HG03103 (cell line): Measurements from ENCODE around the gene TMEM271.
"Not testable (repeated sequence)": the region's sequence is repeated elsewhere in the genome, so short reads cannot be mapped to it uniquely, and the experiment has no call there.

ENCODE experiments used
- ATAC-seq: cut with Tn5 transposase; IDR thresholded peaks from one replicate; pipeline ENCODE4 v1.9.1; 2021; ENCODE audit warnings: low read depth; ENCODE audit not compliant: unreplicated experiment

Gene TMEM271

DNA sequence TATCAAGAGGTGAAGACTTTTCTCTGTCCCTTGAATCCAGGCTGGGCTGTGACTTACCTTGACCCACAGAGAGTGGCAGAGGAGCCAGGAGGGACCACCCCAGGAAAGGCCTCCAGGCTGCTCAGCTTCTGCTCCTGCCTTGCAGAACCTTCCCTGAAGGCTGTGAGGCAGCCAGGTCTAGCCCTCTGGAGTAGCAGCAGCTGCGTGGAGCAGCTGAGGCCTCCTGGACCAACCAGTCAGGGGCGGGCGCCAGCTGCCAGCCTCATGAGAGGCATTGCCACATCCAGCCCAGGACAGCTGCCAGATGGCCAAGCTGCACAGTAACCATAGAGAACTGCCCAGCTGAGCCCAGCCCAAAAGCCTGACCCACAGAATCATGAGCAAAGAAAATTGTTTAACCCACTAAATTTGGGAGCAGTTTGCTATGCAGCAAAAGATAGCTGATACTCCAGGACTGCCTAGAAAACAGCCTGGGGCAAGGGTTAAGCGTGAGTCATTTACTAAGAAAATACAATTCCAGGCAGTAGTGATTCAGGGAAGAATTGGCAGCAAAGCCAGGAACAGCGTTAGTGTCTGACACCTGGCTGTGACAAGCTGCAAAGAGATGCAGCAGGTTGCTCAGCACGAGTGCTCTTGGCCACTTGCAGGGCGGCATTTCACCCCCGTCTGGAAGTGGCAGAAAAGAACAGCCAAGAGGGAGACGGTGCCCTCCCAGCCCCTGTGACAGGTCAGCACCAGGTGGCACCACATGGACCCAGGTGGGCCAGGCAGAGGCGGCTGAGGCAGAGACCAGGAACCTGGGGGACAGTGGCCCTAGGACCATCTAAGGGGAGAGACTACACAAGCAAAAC is 34.5 kb upstream of the TMEM271 start:
- no peak for ATAC-seq

DNA sequence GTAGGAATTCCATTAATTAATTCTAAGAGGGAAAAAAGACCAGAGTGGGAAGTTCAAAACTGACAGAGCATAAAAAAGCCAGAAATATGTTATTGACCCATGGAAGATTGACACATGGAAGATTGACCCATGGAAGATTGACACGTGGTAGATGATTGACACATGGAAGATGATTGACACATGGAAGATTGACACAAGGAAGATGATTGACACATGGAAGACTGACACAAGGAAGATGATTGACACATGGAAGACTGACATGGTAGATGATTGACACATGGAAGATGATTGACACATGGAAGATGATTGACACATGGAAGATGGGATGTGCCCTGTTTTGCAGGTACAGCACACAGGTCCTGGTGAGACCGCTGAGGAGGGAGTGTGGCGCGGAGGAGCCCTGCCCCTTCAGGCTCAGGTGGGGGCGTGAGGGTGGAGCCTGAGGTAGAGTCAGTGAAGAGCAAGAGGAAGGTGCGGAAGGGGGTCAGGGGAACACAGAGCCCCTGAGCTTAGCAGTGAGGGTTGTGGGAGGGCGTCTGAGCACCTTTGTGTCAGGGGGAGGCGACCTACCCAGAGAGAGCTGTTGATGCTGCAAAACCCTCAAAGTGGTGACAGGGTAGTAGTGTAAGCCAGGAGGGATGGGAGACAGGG is 33.4 kb upstream of the TMEM271 start:
- no peak for ATAC-seq

DNA sequence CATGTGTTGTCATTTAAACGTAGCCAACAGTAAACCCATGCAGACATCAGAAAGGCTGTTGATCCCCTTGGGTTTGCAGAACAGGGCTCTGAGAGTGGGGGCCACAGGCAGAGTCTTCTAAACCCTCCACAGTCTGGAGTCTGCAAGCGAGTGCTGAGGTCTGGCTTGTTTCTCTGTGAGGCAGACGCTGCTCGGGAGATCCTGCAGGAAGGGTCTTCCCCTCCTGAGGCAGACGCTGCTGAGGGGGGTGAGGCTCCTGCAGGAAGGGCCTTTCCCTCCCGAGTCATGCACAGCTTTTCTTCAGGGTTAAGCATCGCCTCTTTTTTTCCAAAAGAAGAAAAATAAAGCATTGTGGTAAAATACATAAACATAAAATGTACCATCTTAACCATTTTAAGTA is 32.1 kb upstream of the TMEM271 start:
- no peak for ATAC-seq

DNA sequence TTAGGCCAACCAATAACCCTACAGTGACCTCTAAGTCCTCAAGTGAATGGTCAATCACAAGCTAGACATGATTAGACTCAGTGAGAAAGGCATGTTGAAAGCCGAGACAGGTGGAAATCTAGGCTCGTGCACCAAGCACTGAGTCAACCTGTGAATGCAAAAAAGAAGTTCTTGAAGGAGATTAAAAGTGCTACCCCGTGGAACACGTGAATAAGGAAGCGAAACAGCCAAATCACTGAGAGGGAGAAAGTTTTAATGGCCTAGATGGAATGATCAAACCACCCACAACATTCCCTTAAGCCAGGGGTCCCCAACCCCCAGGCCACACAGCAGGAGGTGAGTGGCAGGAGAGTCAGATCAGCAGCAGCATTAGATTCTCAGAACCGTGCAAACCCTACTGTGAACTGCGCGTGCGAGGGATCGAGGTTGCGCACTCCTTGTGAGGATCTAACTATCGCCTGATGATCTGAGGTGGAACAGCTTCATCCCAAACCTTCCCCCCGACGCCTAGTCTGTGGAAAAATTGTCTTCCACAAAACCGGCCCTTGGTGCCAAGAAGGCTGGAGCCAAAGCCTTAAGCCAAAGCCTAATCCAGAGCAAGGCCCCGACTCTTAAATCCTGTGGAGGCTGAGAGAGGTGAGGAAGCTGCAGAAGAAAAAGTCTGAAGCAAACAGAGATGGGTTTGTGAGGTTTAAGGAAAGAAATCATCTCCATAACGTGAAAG is 29.8 kb upstream of the TMEM271 start:
- no peak for ATAC-seq

DNA sequence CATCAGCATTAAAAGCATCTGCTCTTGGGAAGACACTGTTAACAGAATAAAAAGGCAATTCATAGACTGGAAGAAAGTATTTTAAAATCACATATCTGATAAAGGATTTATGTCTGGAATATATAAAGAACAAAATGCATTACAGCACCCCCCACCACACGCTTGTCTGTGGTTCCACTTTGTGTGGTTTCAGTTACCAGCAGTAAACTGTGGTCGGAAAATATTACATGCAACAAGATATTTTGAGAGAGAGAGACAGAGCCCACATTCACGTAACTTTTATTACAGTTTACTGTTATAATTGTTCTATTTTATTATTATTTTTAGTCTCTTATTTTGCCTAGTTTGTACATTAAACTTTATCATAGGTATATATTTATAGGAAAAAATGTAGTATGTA is 28.0 kb upstream of the TMEM271 start:
- ATAC-seq, result no peak

DNA sequence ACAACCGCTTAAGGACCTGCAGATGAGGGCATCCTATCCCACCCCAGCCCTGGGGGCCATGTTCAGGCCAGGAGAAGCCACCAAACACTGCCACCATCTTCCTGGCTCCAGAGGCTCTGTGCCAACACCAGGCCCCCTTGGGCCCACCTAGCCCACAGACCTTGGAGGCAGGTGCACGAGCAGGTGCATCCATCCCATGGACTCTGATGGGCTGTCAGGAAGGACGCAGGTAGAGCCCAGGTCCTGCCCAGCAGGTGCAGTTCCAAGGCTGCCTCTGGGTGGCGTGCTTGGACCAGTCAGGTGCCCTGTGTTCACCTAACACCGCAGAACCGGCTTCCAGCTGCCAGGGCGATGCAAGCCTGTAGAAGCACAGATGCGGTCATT is 26.5 kb upstream of the TMEM271 start:
- no peak for ATAC-seq

DNA sequence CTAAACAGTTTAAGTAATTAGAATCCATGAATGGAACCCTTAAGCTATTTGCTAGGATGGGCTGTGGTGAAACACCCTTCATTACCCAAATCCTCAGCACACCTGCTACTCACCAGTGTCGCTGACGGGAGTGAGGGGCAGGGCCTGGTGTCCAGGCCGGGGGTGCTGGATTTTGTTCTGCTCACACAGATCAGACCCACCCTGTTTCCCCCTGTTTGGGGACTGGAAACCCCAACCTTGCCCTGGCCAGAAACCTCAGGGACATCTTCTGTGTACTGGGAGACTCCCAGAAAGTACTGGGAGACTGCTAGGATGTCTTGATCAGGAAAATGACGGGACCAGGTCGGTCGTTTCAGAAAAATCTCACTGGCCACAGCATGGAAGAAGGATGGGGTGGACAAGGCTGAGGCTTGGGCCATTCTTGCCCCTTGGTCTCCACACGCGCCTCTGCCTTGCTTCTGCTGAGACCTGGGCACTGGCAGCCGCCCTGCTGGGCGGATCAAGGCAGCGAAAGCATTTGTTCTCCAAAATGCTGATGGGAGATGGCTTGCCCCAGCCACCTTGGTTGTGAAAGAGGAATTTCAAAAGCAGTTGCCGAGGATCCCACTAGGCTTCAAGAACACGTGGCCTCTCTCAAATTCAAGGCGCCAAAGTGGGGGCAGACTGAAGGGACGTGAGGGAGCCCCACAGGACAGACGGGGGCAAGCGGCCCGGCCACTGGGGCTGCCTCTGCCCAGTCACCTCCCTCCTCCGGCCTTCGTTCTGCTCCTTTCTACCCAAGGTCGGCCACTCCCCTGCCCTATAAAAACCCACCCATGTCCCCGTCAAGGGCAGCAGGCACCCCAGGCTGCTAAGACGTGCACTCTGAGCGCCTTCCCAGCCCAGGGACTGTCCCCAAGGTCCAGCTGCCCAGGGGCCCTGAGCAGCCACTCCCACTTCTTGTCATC is 25.8 kb upstream of the TMEM271 start:
- no peak for ATAC-seq

DNA sequence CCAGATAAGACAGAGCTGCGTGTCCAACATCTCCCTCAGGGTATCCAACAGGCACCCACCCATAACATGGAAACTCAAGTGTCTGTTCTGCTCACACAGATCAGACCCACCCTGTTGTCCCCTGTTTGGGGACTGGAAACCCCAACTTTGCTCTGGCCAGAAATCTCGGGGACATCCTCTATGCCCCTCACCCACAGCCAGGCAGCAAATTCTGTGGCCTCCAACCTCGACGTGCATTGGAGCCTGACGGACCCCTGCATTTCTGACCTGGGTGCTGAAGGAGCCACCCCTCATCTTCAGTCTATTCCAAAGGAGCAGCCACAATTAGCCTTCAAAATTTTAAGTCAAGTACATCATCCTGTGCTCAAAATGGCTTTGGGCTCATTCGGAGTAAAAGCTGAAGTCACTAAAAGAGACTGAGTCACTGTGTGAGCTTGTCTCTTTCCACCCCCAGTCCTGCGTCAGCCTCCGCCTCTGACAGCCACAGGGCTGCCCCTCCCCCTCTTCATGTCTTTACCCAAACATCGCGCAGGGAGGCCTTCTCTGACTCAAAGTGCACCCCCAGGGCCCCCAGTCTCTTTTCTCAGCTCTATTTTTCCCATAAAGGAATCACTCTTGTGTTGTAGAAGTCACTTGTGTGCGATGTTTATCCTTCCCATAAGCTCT is 24.9 kb upstream of the TMEM271 start:
- no peak for ATAC-seq

DNA sequence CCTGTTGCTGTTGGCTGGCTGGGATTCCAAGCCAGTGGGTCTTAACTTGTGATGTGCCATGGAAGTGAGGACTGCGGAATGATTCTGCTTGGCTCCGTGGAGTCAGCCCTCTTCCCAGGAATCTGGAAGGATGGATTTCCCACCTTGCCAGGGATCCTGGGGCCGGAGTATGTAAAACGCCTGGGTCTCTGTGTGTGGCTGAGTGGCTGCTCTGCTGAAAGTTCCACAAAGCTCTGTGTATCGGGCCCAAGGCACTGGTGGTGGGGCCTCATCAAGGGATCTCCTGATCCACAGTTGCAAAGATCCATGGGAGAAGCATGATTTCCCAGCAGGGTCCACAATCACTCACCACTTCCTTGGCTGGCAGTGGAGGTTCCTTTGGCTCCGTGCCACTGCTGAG is 24.1 kb upstream of the TMEM271 start:
- ATAC-seq, result no peak

DNA sequence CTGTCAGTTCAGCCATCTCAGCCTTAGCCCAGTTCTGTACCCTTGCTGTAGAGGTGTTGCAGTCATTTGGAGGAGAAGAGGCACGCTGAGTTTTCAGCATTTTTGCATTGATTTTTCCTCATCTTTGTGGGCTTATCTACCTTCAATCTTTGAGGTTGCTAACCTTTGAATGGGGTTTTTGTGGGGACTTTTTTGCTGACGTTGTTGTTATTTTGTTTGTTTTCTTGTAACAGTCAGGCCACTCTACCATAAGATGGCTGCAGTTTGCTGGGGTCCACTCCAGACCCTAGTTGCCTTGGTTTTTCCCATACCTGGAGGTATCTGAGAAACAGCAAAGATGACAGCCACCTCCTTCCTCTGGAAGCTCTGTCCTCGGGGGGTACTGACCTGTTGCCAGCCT is 22.8 kb upstream of the TMEM271 start:
- no peak for ATAC-seq

DNA sequence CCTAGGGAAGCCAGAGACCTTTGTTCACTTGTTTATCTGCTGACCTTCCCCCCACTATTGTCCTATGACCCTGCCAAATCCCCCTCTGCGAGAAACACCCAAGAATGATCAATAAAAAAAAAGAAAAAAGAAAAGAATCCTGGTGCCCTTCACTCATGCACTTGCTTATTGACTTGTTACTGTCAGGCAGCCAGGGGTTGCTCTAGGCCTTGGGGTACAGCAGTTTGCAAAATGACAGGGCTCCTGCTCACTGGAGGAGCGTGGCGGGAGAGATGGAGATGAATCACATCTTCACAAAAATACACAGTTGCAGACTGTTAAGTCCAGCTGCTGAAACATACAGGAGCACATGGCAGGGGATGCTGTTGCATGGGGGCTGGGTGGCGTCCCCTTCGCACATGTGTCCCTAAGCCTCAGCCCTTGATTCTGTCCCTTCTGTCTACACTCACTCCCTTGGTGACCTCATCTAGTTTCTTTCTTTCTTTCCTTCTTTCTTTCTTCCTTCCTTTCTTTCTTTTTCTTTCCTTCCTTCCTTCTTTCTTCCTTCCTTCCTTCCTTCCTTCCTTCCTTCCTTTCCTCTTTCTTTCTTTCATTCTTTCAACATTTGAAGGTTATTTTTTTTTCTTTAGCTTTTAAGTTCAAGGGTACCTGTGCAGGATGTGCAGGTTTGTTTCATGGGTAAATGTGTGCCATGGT is 16.9 kb upstream of the TMEM271 start:
- no peak for ATAC-seq

DNA sequence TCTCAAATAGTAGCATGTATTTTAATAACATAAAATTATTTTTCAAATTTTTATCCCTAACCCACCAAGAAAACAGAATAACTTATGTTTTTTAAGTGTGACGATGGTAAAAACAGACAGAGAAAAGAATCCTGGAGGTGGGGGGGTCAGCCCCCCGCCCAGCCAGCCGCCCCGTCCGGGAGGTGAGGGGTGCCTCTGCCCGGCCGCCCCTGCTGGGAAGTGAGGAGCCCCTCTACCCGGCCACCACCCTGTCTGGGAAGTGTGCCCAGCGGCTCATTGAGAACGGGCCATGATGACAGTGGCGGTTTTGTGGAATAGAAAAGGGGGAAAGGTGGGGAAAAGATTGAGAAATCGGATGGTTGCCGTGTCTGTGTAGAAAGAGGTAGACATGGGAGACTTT is 16.1 kb upstream of the TMEM271 start:
- ATAC-seq, result not testable (repeated sequence)

DNA sequence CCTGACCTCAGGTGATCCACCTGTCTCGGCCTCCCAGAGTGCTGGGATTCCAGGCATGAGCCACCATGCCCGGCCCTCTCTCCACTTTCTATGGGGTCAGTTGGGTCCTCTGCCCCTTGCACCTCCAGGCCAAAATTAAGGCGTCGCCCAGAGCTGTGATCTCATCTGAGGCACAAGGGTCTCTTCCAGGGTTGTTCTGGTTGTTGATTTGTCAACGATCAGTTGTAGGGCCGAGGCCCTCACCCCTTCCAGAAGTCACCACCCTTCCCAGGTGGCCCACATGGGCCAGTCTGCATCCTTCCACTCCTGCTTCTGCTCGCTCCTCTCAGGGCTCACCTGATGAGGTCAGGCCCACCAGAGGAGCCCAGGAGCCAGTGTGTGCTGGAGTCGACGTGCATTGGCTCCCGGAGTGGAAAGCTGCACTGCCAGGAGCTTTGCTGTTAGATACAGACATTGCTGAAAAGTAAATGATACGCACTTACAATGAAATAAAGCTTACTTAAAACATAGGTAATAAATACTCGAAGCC is 14.3 kb upstream of the TMEM271 start:
- ATAC-seq, result no peak

DNA sequence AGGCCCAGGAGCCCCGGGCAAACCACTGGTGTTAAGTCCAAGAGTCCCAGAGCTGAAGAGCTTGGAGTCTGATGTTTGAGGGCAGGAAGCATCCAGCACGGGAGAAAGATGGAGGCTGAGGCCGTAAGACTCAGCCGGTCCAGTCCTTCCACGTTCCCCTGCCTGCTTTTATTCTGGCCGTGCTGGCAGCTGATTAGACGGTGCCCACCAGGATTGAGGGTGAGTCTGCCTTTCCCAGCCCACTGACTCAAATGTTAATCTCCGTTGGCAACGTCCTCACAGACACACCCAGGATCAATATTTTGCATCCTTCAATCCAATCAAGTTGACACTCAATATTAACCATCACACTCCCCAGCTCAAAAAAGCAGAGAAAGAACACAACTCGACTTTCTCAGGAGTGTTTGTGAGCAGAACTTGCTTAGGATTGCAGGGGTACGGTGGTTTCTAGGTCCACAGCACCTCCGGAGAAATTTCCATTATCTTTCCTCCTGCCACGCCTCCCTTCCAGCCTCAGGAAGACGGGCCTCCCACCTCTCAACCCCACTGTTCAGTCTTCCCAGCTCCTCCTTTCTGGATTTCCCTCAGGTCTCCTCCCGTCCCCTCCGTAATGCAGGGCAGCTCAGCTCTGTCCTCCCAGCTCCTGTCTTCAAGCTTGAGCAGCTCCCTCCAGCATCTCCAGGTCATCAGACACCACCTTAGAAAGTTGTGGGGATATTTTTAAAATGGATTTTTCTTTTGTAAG is 13.3 kb upstream of the TMEM271 start:
- no peak for ATAC-seq

DNA sequence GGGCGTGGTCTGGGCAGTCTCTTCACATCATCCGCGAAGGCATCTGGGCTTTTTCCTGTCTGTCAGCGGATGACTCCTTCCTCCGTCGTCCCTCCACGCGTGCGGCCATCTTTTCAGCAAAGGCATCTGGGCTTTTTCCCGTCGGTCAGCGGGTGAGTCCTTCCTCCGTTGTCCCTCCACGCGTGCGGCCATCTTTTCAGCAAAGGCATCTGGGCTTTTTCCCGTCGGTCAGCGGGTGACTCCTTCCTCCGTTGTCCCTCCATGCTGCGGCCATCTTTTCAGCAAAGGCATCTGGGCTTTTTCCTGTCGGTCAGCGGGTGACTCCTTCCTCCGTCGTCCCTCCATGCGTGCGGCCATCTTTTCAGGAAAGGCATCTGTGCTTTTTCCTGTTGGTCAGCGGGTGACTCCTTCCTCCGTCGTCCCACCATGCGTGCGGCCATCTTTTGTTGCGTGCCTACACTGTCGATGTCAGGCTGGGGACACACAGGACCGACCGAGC is 12.3 kb upstream of the TMEM271 start:
- ATAC-seq, result no peak

DNA sequence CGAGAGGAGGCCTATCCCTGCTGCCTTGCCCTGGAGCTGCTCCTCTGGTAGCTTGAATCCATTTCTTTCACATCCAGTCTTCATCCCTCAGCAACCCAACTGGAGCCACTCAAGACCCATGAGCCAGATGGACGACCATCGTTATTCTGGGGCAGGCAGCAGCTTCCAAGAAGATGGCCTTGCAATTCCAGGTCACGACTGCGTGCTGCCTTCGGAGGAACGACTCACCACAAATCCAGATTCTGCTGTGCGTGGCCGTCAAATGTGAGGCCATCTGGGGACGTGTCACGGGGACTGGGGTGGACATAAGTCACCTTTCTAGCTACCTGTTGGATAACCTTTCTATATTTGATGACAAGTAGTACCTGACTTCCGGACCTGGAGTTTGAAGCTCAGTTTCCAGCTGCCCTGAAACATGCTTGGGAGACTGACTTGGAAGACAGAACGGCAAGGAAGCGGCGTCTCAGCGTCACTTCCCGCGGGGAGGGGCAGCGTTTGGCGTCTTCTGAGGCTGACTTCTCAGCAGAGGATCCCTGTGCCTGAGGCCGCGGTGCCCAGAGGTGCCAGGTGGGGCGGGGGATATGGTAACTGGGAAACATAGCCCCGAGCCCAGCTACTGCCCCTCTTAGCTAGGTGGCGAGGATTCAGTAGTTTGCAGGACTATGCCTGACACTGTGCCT is 11.7 kb upstream of the TMEM271 start:
- no peak for ATAC-seq

DNA sequence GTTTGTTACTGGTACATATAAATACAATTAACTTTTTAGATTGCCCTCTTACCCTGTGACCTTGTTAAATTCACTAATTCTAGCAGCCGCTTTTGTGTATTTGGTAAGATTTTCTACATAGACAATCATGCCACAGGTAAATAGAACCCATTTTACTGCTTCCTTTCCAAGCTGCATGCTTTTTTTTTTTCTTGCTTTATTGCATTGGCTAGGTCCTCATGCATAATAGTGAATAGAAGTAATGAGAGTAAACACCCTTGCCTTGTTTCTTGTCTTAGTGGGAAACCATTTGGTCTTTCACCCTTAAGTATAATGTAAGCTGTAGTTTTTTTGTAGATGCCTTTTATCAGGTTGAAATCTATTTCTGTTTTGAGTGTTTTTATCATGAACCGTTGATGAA is 7.7 kb upstream of the TMEM271 start:
- ATAC-seq, result no peak
